GM18519 (cell line): ENCODE results near the gene DHX9.
"Not testable (repeated sequence)": the region's sequence is repeated elsewhere in the genome, so short reads cannot be mapped to it uniquely, and the experiment has no call there.

ENCODE experiments used
- ATAC-seq: cut with Tn5 transposase; IDR thresholded peaks from one replicate; pipeline ENCODE4 v1.9.1; 2021; ENCODE audit warnings: mild to moderate bottlenecking, moderate library complexity; ENCODE audit not compliant: unreplicated experiment, low FRiP score

DHX9 gene

DNA sequence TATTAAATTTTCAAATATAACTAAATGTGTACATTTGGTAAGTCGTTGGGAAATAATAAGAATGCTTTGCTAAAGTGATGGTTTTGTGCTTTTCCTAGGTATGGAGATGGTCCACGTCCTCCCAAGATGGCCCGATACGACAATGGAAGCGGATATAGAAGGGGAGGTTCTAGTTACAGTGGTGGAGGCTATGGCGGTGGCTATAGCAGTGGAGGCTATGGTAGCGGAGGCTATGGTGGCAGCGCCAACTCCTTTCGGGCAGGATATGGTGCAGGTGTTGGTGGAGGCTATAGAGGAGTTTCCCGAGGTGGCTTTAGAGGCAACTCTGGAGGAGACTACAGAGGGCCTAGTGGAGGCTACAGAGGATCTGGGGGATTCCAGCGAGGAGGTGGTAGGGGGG, 47.8 kb downstream of the DHX9 start:
- ATAC-seq, result no peak

DNA sequence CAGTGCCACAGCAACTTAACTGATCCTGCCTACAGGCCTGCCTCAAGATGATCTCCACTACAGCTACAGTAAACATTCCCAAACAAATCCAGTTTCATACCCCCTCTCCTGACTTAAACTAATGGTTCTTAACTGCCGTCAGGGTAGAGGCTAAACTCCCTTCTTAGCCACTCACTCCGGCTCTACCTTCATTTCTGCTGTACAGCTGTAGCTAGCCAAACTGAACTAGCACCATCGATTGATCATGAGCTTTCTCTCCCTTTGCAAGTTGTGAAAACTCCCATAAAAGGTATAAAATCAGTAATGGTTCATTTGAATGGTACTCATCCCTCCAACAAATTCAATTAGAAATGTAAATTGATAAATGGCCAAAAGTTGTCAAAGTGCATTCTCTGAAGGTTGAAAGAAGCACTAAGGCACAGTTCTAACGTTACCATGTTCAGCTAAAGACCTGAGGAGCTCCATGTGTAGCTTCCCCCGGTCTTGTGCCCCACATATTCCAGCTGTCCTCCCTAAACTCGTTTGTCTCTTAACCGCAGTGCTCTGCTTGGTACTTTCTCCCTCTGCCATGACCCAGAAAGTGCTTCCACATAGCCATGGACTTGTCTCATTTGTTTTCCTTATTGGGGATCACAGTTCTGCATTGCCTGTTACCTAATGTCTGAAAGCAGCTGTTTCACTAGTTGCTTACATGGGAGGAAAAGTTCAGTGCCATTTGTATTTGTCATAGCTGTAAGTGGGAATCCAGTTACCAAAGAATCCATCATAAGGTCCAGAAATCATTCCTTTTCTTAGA, 49.8 kb downstream of the DHX9 start:
- no peak for ATAC-seq

DNA sequence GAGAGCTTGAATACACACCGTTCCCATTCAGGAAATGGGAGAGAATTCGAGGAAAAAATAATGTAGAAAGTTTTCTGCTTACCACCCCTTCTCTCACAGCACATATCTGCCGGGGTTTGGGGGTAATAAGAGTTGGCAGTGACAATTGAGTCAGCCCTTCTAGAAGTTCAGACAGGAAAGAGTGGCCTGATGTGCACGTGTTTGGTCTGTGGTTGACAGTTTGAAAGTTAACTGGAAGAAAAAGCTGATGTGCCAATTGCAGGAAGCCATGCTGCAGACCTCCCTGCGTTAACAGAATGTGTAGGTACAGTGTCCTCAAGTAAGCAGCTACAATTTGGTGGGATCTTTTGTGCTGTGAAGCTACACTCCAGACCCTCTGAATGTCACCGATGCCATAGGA, 50.9 kb downstream of the DHX9 start:
- ATAC-seq, result no peak

DNA sequence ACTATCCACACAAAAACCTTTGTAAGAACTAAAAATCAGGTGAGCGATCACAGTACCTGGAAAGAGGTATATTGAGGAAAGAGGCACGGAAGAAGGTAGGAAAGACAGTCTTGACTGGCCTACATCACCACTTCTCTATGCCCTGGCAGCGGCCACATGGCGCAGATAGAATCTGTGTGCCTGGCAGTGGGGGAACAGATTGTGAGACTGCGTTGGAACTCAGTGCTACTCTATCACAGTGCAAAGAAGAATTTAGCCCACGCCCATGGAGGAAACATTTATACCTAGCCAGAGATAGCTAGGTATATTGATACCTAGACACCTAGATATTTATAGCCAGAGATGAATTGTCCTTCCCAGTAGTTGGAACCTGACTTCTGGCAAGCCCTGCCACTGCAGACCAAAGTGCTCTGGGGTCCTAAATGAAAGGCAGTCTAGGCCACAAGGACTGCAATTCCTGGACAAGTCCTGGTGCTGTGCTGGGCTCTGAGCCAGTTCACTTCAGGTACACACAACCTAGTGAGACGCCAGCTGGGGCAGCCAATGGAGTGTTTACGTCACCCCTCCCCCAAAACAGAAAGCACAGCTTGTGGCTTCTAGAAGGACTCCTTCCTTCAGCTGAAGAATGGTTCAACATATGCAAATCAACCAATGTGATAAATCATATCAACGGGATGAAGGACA, 51.9 kb downstream of the DHX9 start:
- ATAC-seq, result no peak

DNA sequence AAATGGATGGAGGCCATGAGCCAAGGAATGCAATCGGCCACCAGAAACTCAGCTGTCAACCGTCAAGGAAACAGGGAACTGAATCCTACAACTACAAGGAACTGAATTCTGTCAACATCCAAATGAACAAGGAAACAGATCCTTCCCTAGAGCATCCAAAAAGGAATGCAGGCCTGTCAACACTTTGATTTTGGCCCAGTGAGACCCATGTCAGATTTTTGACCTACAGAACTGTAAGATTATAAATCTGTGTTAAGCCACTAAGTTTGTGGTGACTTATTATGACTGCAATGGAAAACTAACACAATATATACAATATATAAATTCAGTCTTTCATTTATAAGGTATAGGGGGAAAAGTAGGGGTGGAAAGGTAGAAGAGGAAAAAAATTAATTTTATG, 58.5 kb downstream of the DHX9 start:
- no peak for ATAC-seq

DNA sequence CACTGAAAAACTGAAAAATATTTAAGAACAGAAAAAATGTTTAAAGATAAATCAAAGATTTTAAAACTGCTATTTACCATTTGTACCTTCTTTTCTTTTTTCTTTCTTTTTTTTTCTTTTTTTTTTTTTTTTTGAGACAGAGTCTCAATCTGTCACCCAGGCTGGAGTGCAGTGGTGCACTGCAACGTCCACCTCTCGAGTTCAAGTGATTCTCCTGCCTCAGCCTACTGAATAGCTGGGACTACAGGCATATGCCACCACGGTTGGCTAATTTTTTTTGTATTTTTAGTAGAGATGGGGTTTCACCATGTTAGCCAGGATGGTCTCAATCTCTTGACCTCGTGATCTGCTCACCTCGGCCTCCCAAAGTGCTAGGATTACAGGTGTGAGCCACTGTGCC, 62.8 kb downstream of the DHX9 start:
- not testable (repeated sequence) for ATAC-seq

DNA sequence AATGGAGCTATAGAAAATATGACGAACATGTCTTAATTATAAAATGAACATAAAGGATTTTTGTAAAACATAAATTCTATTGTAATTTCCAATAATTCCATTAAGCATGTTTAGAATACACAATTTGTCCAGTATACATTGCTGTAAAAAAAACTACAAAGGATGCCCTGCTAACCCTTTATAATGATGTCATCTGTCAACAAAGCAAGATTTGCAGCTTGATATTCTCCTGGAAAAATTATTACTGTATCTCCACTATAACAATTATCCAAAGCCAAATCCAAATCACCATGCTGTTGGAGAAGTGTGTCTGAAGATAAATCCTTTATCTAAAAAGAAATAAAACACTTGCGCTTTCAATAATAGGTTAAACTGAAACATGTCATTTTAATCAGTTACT, 66.2 kb downstream of the DHX9 start:
- no peak for ATAC-seq

DNA sequence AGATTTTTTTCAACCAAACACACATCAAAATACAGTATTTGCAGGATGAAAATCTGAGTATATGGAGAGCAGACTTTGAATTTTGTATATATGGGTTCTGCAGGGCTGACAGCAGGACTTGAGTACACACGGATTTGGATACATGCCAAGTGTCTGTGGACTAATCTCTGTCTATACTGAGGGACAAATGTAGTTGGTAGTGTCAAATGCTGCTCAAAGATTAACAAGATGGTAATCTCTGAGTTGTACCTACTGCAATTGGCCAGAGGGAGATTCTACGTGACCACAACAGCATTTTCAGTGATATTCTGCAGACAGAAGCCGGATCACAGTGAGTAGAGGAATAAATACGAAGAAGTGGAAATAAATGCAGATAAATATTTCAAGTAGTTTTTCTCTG, 70.4 kb downstream of the DHX9 start:
- no peak for ATAC-seq

DNA sequence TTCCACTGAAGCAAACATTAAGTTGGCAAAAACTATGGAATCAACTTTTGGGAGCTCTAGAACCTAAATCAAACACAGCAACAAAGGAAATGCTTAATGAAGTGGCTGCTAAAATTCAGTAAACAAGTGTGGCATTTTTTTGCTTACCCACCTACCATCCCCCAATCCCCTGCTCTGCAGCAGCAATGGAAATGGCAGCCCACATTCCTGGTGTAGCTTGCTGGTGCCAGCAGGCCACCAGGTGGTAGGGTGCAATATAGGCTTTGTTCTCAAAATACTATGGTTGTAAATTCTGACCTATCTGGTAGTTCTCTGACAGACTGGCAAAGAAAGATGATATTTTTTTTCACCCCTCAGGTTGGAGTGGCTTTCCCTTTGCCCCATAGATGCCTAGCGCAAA, 71.0 kb downstream of the DHX9 start:
- no peak for ATAC-seq

DNA sequence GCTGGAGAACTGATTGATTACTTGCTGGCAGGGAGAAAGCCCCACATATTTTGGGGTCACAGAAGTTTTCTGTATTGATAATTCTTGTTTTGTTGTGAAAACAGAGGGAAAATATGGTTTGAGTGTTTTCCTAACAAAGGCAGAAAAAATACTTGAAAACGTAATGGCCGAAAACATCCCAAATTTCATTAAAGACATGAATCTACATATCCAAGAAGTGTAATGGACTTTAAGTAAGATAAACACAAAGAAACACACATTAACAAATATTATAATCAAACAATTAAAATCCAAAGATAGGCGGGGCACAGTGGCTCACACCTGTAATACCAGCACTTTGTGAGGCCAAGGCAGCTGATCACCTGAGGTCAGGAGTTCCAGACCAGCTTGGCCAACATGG, 74.3 kb downstream of the DHX9 start:
- no peak for ATAC-seq

DNA sequence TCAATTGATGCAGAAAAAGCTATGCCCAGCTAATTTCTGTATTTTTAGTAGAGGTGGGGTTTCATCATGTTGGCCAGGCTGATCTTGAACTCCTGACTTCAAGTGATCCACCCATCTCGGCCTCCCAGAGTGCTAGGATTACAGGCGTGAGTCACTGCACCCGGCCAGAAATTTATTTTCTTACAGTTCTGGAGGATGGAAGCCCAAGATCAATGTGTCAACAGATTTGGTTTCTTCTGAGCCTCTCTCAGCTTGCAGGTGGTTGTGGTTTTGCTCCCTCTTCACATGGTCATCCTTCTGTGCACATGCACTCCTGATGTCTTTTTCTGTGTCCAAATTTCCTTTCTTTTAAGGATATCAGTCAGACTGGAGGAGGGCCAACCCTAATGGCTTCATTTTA, 78.2 kb downstream of the DHX9 start:
- no peak for ATAC-seq

DNA sequence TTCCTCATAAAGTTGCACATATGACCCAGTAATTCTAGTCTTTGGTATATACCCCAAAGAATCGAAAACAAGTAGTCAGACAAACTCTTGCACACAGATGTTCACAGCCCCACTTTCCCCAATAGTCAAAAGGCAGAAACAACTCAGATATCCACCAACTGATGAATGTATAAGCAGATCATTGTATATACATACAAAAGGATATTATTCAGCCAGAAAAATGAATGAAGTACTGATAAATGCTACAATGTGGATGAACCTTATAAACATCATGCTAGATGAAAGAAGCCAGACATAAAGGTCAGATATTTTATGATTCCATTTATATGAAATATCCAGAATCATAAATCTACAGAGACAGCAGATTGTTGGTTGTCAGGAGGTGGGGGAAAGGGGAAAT, 86.5 kb downstream of the DHX9 start:
- ATAC-seq, result no peak

DNA sequence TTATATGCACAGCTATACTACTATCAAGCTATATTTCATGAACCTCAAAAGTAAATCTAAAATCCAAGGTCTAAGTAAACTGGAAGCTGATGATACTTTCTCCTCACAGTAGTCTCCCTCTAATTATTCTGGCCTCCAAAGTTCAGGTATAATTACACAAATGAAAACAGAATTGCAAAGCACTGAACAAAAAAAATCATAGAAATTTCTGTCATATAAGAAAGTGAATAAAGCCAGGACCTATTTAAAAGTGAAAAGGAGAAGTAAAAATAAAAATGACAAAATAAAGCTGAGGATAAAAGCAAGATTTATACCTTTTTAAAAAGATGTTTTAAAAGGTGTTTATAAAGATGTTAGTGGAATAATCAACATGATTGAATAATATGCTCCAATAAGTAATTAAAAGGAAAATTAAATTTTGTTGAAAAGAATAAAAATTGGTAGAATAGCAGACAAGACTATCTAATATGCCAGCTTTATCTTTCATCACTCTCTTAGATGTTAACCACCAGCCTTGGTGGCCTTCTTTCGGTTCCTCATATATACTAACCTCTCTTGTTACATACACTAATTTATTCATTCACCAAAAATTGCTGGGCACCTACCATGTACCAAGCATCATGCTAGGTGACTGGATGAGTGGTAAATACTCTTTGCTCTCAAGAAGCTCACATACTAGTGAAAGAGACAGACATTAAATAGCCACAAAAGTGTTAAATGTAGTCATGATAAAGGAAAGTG, 88.7 kb downstream of the DHX9 start:
- ATAC-seq, result no peak

DNA sequence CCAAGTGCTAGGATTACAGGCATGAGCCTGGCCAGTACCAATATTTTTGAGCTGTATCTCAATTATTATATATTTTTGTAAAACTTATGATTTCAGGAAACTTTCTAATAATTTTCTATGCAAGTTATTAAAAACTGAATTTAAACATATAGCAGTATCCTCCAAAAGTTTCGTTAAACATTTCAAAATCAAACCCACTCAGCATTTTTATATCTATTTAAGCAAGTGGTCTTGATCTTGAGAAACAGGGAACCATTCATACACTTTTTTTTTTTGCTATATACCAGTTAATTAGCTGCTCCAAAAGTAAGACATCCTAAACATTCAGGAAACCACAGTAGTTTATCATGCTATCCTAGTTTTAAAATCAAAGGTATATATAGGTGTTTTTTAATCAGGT, 91.8 kb downstream of the DHX9 start:
- ATAC-seq, result no peak

DNA sequence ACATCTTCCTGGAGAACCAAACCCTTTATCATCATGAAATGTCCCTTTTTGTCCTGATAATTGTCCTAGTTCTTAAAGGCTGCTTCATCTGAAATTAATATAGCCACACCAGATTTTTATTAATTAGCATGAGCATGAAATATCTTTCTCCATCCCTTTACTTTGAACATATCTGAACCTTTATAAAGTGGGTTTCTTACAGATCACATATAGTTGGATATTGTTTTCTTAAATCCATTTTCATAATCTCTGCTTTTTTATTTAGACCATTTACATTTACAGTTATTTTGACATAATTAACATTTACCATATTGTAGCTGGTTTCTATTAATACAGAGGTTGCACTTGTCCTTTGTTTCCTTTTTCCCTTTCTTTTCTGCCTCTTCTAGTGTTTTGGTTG, 96.6 kb downstream of the DHX9 start:
- no peak for ATAC-seq
